CD4-positive, alpha-beta T cell treated with Interleukin-2 at 100 ng/mL for 4 hours (primary cell): Measurements from ENCODE around the gene LCN2.

Experiments
- DNase-seq: peaks from one replicate; pipeline ENCODE4 v3.0.0-alpha.2; 2020; ENCODE audit warnings: low spot score

Gene LCN2

DNA sequence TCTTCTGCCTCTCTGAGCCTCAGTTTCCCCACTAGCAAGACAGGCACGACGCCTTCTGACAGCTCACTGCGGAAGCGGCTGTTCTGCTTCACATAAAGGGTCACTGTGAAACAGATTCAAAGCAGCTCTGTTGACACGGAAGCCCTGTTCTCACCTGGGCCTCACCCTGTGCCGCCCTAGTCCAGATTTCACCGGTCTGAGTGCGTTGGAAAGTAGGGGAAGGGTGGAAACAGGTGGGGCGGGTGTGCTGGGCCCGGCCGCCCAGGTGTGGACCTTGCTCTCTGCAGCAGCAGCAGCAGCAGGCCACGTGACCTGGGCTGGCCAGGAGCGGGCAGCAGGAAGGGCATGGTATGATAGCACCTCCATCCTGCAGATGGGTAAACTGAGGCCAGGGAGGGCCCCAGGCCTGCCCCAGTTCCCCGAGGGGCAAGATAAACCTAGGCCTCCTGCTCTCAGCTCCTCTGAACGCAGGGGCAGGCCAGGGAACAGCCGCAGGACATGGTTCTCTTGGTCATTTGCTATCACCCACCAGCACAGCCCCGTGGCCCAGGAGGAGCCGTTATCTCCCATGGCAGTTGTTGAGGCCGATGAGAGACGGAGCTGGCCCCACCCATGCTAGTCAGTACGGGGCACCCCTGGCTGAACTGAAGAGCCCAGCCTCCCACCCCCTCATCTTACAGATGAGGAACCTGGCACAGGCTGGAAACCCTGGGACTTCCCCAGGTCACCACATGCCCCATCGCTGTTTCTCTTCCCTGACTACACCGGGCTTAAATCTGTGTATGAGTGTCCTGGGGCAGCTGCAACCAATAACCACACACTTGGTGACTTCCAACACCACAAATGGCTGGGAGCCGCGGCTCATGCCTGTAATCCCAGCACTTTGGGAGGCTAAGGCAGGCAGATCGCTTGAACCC lies 33.8 kb upstream of the LCN2 start:
- DNase-seq, result no peak

DNA sequence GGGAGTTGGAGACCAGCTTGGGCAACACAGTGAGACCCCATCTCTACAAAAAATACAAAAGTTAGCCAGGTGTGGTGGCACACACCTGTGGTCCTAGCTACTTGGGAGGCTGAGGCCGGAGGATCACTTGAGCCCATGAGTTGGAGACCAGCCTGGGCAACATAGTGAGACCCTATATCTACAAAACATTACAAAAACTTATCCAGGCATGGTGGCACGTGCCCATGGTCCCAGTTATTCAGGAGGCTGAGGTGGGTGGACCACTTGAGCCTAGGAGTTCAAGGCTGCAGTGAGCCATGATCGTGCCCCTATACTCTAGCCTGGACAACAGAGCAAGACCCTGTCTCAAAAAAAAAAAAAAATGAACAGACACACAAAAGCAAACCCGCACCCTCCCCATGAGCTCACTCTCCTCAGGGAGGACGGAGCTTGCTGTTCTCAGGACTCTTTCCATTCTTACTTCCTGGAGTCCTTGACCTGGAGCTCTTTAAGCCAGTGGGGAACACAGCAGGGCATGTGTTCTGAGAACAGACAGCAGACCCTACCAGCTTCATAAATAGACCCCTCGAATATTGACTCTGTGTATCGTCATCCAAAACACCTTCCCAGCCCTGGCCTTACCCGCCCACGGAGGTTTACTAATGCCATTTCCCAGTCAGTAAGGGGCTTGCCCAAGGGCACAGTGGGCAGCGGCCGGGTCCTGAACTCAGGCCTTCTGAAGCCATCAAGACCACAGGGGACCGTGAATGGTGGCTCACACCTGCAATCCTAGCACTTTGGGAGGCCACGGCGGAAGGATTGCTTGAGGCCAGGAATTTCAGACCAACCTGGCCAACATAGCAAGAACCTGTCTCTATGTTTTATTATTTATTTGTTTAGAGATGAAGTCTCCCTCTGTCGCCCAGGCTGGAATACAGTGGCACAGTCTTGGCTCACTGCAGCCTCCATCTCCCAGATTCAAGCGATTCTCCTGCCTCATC lies 32.9 kb upstream of the LCN2 start:
- no peak for DNase-seq

DNA sequence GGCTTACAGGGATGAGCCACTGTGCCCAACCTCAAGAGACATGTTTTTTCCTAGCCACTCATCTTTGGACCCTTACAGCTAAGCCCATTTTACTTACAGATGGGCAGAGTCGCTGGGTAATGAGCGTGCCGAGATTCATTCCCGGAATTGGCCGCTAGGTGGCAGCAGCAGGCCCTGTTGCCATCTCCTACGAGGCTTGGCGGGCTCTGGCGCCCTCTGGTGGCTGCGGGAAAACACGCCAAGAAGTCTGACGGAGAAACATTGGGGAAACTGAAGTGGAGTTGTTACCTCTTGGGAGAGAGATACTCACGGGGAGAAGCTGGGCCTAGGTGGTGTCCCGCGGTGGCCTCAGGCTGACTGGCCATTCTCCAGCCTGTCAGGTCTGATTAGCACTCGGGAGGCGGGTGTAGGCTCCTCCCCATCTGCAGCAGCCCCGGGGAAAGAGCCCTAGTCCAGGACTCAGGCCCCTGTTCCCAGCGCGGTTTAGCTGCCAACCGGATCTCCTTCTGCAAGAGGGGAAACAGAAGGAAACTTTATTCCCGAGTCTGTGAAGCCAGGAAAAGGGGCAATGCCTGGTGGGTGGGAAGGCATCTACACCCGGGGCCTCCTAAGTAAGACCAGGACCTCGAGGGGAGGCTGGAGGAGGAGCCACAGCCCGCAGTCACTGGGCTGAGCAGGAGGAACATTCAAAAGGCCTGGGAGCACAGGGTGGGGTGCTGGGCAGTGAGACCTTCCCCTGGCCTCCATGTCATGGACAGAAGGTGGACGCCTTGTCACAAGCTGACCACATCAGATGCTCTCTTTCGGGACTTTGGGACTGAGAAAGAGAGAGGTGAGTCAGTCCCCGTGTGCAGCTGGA lies 31.4 kb upstream of the LCN2 start:
- peak; percentile 95 for DNase-seq

DNA sequence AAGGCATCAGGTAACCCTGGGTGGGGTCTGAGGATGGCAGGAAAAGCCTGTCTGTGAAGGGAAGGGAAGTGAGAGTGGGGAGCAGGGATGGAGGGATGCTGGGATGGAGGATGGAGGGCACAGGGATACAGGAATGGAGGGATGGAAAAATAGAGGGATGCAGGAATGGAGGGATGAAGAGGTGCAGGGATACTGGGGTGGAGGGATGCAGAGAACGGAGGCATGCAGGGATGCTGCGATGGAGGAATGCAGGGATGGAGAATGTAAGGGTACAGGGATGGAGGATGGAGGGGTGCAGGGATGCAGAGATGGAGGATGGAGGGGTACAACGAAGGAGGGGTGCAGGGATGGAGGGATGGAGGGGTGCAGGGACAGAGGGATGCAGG lies 30.8 kb upstream of the LCN2 start:
- no peak for DNase-seq

DNA sequence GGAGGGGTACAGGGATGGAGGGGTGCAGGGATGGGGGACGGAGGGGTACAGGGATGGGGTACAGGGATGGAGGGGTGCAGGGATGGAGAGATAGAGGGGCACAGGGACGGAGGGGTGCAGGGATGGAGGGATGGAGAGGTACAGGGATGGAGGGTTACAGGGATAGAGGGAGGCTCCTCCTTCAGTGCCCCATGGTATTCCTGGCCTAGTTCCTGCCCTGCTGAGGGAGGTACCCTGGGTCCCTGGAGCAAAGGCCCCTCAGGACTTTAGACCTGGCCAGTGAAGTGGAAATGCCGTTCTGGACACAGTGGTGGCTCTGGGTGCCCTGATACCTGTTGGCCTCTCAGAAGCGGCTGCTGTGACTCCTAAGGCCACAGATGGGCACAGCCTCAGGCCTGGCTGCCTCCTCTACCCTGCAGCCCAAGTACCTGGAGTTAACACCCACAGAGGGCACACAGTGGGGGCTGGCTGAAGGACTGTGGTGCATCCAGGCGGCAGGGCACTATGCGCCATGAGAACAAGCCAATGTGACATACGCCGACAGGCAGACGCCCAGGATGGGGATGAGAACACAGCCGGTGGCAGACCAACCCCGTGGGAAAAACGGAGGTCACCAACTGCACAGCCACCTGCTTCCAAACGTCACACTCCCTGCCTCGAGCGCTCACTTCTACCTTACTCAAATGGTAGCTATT lies 30.1 kb upstream of the LCN2 start:
- no peak for DNase-seq

DNA sequence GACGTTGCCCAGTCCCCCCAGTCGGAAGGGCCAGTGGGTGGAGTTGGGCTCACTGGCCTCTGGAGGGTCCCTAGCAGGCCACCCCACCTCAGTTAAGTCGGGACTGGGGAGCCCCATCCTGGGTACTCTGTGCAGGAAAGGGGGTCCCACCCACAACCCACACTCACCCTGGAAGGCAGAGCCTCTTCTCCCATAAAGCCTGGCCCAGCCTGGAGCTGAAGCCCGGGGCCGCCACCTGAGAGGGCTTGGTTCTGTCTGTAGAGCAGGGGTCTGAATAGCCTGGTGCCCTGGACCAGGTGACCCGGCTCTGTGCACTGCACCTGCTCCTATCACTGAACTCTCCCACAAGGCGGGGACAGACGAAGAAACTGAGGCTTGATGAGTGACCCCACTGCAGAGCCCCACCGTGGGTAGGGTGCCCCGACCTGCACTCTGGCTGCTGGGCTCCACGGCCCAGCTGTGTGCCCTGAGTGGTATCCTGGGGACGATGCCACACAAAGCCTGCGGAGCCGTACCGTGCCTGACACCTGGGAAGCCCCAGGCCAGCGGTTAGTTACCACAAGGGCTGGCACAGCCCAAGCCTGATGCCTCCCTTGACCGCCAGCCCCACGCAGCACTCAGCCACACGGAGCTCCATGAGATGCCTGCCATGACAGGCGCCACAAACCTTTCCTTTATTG lies 29.1 kb upstream of the LCN2 start:
- DNase-seq, result no peak

DNA sequence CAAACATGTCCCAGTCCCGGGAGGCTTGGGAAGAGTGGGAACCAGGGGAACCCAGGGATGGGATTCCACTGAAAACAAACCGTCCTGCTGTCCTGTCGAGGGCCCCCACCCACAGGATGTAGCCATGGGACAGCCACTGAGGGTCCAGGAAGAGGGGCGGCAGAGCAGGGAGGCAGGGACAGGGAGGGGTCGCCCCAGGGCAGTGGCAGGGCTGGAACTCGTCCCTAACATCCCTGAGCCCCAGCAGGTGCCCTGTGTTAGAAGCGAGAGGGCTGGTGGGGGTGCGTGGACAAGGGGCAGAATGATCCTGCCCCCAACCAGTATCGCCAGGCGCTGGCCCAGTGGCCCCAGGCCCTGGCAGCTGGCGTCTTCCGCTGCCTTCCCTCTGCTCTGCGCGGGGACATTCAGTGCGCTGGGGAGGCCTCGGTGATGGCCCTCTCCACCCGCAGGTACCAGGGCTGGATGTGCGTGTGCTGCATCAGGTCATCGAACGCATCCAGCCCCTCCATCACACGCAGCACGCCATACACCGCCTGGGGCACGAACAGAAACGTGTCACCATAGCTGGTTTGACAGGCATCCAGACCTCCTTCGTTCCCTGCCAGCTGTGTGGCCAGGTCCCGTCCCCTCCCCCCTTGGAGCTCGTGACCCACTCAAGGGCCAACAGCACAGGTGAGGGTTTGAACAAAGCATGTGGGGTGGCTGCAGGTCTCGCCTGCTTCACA lies 28.4 kb upstream of the LCN2 start:
- no peak for DNase-seq

DNA sequence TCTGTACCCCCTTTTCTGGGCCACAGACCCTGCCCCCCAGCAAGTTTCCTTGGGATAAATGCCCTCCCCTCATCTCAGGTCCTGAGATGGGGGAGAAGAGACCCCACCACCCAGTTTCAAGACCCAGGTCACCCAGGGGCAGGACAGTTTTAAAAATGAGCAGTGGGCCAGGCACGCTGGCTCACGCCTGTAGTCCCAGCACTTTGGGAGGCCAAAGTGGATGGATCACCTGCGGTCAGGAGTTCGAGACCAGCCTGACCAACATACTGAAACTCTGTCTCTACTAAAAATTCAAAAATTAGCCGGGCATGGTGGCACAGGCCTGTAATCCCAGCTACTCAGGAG lies 27.8 kb upstream of the LCN2 start:
- no peak for DNase-seq

DNA sequence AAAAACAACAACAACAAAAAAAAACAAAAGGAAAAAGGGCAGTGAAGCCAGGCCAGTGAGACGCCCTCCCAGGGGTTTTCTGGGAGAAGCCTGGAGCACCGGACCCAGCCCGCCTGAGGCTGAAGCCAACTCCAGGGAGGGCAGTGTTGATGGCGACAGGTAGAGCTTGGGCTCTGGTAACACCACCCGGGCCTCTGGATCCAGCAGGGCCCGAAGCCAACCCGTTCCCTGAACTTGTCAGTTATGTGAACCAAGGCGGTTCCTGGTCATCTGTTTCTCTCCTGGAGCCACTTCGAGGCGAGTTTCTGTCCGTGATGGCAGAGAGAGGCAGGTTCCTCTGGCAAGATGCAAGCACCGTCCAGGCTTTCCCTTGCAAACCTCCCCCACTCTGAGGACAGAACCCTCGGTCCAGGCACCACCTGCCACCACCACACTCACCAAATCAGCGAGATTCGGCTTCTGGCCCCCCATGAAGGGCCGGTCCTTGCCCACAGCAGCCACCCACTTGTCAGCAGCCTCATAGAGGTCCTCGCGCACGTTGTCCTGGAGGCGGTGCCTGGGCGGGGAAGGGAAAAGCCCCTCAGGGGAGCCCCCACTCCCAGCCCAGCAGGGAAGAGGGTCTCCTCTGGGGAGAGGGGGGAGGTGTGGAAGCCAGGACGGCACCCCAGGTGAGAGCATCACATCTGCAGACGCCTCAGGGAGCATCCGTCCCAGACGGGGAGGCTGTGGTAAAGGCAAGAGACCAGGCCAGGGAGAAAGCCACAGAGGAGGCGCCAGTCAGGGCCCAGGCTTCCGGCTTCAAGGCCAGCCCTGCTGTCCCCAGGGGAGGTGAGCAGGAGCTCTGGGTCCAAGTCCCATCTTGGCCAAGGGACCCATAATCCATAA lies 27.1 kb upstream of the LCN2 start:
- no peak for DNase-seq

DNA sequence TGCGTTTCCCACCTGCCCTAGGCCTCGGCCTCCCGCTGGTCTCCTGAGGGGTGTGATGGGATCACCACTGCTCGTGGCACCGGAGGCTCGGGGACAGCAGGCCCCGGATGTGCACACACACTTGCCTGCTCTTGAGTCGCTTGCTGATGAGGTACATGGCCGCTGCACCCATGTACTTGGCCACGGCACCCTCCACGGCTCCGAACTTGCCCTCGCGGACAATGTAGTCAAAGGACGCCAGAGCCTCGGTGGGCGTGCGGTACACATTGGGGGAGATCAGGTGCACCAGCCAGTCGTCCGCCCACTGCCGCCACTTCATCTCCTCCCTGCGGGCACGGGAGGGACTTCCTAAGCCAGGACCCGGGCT lies 26.5 kb upstream of the LCN2 start:
- no peak for DNase-seq

DNA sequence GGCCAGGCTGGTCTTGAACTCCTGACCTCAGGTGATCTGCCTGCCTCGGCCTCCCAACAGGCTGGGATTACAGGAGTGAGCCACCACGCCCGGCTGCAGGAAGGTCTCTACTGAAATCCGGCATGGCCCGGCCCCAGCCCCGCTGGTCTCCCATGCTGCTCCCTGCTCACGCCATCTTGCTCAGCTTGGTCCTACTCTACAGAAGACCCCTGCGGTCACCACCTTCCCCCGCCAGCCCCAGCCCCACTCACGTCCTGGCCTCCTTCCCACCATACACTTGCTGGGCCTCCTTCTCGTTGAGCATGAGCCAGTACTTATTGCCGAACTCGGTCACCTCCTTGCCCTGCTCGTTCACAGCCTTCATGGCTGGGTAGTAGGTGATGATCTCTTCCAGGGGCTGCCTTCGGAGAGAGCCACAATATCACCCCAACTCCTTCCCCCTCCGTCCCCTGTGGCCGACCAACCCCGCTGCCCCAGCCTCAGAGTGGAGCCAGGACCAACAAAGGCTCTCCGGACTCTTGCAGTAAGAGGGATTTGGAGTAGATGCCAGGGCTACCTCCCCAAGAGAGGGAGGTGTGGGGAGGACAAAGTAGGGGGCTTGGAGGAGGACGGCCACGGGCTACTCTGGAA lies 25.7 kb upstream of the LCN2 start:
- DNase-seq, result no peak

DNA sequence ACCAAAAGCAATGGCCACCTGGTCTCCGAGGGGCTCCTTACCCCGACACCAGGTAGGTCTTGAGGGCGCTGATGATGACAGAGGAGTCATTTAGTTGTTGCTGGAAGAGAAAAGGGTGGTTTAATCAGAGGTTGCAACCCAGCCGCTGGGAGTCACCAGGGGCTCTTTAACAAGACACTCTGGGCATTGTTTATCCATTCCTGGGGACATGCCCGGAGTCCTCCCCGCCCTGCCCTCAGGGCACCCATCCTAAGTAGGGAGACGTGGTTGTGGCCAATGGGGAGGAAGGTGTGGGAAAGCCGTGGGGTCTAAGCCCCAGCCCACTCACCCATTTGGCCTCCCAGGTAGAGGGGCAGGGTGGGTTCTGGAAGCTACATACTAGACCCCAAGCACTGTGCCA lies 24.8 kb upstream of the LCN2 start:
- no peak for DNase-seq

DNA sequence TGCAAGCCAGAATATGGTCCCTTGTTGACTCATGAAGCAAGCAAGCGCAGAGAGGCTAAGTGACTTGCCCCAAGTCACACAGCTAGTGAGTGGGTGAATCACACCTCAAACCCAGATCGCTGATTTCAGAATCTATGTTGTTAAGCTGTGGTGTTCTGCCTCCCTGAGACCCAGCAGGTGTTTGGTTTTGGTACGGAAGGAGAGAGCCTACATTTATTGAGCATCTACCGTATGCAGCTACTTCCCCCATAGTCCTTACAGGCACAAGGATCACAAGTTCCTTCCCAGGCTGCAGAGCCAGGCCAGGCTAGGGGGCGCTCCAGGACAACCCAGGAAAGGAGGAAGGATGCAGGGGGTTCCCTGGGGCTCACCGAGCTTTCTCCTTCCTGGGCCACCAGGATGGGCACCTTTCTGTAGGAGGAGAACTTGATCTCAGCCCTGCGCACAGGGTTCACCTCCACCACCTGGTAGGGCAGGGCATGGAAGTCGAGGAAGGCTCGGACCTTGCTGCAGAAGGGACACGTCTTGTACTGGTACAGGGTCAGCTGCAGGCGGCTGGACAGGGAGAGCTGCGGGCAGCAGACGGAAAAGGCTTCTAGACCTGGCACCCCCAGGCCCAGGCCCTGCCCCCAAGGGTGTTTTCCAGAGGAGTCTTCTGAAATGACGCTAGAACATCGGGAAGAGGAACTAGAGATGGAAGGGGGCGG lies 24.2 kb upstream of the LCN2 start:
- peak; percentile 41 for DNase-seq

DNA sequence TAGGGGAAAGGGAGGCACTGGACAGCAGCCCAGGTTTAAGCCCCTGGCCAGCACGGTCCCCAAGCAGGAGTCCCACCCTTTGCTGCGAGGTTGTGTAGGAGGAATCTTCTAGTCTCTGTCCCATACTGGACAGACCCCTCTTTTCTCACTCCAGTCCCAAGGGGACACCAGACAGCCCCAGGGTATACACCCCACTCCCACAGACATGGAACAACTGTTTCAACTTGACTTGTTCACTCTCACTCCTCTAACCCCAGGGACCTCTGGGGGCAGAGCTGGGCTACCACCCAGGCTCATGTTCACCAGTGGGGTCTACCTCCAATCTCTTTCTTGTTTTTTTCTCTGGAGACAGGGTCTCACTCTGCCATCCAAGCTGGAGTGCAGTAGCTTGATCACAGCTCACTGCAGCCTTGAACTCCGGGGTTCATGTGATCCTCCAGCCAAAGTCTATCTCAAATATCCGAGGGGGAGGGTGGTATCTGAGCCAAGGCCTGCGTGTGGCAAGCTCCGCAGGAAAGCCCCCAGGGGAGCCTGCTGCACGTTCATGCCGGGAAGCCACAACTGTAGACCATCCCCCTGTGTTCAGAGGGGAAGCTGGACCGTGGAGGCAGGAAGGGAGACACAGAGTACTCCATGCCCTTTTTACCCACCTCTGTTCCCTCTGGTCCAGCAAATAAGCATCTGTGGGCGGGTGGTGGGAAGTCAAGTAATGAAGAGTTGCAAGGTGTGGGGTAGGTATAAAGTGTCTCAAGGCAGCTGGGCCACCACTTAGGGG lies 23.5 kb upstream of the LCN2 start:
- DNase-seq, result no peak

DNA sequence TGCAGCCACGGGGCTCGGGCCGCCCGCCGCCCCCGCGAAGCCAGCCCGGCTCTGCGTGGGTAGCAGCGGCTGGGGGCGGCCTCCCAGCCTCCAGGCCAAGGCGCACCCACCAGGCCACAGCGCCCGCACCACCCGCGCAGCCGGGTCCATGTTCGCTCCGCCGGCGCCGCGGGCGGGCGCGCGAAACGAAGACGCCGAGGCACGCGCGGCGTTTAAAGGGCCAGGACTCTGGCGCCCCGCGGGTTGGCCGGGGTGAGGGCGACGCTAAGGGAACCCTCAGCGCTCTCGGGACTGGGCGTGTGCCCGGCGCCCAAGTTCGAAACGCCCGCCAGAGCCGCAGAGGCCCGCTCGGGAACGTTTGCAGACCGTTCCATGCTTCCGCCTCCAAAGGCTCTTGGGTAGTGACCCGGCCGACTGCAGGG lies 21.7 kb upstream of the LCN2 start, which contains the start of gene PTGES2:
TSS of gene PTGES2 (minus strand) at position 162 of the 422 bp plus-strand sequence. CDS start at position 150, 12 bp downstream.
- DNase-seq, result peak; percentile 85

DNA sequence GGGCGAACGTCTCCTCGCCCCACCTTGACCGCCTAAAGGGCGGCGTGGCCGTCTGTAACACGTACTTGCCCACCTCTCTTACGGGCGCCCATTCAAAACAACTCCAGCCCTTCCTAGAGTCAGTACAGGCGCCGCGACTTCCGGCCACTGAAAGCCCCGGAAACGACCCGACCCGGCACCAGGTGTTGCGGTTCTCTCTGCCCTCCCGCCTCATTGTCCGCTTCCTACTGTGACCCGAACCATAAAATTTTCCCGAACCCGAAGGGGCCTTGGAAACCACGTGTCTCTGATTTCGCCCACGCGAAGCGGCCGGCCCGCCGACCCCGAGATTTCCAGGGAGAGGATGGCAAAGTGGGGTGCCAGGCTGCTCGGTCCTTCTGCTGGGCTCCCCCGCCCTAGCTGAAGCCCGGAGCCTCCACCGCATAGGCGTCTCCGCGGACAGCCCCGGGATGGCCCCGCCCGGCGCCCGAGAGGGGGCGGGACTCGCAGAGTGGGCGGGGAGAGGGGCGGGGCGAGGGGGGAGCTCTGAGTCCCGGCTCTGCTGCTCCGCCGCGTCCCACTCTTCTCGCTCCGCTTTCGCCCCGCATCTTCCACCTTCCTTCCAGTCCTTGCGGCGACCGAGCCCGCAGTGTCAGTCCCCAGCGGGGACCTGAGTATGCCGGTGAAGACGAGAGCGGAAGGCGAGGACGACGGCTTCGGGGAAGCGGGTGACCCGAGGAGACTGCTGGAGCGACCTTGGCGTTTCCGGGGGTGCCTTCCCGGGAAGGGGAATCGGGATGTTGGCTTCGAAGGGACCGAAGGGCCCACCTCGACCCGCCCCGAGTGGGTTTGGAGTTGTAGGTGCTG lies 21.0 kb upstream of the LCN2 start:
- DNase-seq, result peak; percentile 91
